Stimulated activated CD8-positive, alpha-beta memory T cell treated with anti-CD3 and anti-CD28 coated beads, Interleukin-12 subunit alpha, Interleukin-12 subunit beta, amount 100 ng/mL, for 24 hours (primary cell): Measurements from ENCODE around the gene APBB2.
"Not testable (repeated sequence)": the region's sequence is repeated elsewhere in the genome, so short reads cannot be mapped to it uniquely, and the experiment has no call there.

Experiments used
- DNase-seq: peaks from one replicate; pipeline ENCODE4 v3.0.0-alpha.2; 2020; ENCODE audit errors: extremely low read depth

Gene APBB2

GRCh38 chr4:40825014-40825838, 389.1 kb downstream of the APBB2 start:
- DNase-seq = no peak

GRCh38 chr4:40822420-40823166, 391.7 kb downstream of the APBB2 start:
- DNase-seq = no peak

- no peak for DNase-seq
These were observed 394.2 kb downstream of the APBB2 start for GRCh38 chr4:40820101-40820500.

- not testable (repeated sequence) for DNase-seq
These were observed 397.2 kb downstream of the APBB2 start for GRCh38 chr4:40817157-40817556.

GRCh38 chr4:40812856-40813255, 401.5 kb downstream of the APBB2 start:
- DNase-seq = no peak

- no peak for DNase-seq
These were observed 402.0 kb downstream of the APBB2 start for GRCh38 chr4:40812386-40812785.

GRCh38 chr4:40811956-40812355, 402.4 kb downstream of the APBB2 start:
- no peak for DNase-seq

GRCh38 chr4:40808926-40809457, 405.4 kb downstream of the APBB2 start:
- no peak for DNase-seq

GRCh38 chr4:40804598-40804997, 409.7 kb downstream of the APBB2 start:
- DNase-seq = no peak

- no peak for DNase-seq
These were observed 414.3 kb downstream of the APBB2 start for GRCh38 chr4:40800064-40800463.

GRCh38 chr4:40789771-40790170, 424.6 kb downstream of the APBB2 start:
- DNase-seq = no peak

- DNase-seq = no peak
These were observed 425.3 kb downstream of the APBB2 start for GRCh38 chr4:40789031-40789430.

GRCh38 chr4:40788331-40788730, 426.0 kb downstream of the APBB2 start:
- DNase-seq = no peak

- DNase-seq = no peak
These were observed 428.6 kb downstream of the APBB2 start for GRCh38 chr4:40785727-40786126.

GRCh38 chr4:40782876-40783275, 431.5 kb downstream of the APBB2 start:
- no peak for DNase-seq

- DNase-seq = no peak
These were observed 436.3 kb downstream of the APBB2 start for GRCh38 chr4:40778090-40778489.

- no peak for DNase-seq
These were observed 445.1 kb downstream of the APBB2 start for GRCh38 chr4:40769266-40769665.

GRCh38 chr4:40763228-40763716, 451.1 kb downstream of the APBB2 start:
- no peak for DNase-seq
